SK-N-SH (cell line): Measurements from ENCODE around the gene HLA-DQA2.
A peak's percentile ranks its signal among the peaks of the same experiment; 100 is the strongest.

ENCODE experiments used
- RXRA ChIP-seq: IDR thresholded peaks from 2 replicates; pipeline ENCODE4 v1.4.0; 2012; ENCODE audit warnings: low read depth, mild to moderate bottlenecking, borderline replicate concordance
- TF ChIP-seq, protein P1 (sequence below): fragments of 200-600 bp; sonication (generic); IDR thresholded peaks from 2 replicates; pipeline ENCODE4 v1.6.1; 2017; ENCODE audit warnings: antibody characterized with exemption, mild to moderate bottlenecking, moderate library complexity

DNA sequence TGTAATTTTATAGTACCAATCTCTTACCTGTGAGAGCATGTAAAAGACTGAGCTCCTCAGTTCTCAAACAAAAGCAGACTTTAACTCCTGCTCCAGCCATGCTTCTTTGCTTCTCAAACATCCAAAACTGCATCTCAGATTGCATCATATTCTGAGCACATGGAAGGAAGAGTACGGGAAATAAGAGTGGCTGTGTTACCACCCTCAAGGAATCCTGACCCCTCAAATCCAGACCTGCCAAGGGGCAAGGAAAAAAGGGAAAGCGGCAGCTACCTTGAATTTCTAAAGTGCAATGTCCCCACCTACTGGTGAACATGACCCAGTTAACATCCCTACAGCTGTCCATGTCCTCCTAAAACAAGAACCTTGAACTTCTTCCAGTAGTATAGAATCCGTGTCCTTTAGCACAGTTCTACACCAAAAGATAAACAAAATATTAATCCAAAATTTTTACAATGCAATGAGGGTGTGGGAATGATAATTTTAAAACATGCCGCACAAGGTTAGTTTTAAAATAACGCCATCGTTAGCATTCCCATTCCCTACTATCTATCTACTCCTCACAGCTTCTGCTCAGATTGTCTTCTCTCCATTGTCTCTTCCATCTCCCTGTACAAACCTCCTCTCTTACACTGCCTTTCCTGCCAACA is 40.7 kb upstream of the HLA-DQA2 start:
- TF ChIP-seq, protein P1, sequence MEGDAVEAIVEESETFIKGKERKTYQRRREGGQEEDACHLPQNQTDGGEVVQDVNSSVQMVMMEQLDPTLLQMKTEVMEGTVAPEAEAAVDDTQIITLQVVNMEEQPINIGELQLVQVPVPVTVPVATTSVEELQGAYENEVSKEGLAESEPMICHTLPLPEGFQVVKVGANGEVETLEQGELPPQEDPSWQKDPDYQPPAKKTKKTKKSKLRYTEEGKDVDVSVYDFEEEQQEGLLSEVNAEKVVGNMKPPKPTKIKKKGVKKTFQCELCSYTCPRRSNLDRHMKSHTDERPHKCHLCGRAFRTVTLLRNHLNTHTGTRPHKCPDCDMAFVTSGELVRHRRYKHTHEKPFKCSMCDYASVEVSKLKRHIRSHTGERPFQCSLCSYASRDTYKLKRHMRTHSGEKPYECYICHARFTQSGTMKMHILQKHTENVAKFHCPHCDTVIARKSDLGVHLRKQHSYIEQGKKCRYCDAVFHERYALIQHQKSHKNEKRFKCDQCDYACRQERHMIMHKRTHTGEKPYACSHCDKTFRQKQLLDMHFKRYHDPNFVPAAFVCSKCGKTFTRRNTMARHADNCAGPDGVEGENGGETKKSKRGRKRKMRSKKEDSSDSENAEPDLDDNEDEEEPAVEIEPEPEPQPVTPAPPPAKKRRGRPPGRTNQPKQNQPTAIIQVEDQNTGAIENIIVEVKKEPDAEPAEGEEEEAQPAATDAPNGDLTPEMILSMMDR: peak; percentile 73
- TF ChIP-seq RXRA: no peak
